ENCODE data around the gene EPS8.

- peak; percentile 57; the same call in 1 of the 2 replicates for TF ChIP-seq SIN3A (IDR thresholded peaks at IDR 0.05; ENCODE audit: borderline replicate concordance, insufficient read depth, low read length)
- no peak for TF ChIP-seq POLR2AphosphoS5 (IDR thresholded peaks at IDR 0.05; ENCODE audit: low read depth, low read length)
- TF ChIP-seq FOXP2 (optimal IDR thresholded peaks at IDR 0.05; ENCODE audit: borderline replicate concordance, extremely low read depth, extremely low read length, insufficient read depth), result no peak
- no peak for TF ChIP-seq REST (IDR thresholded peaks at IDR 0.05; ENCODE audit: insufficient read depth in 1 of 2, low read depth in 2 of 2, low read length in 2 of 2)
Observed at GRCh38 chr12:15757553-15758255, 31.5 kb downstream of the EPS8 start.

Measured in PFSK-1 (cell line).